Right cardiac atrium (tissue), 5 donors: Measurements from ENCODE around the gene METTL27. TPM values are rescaled to one million over a fixed set of nuclear protein-coding genes. Genes with fewer than 3 reads are reported as not detected.

ENCODE experiments used
- ATAC-seq, 2 donors: fragments of 200-7000 bp; cut with Tn5 transposase; one replicate each; pipeline versions ENCODE4 v1.8.0 to v1.9.1; 2020; ENCODE audit warnings: moderate library complexity in 2 of 2, mild to moderate bottlenecking in 1 of 2
- DNase-seq, 3 donors: peaks; one replicate each; pipeline ENCODE4 v3.0.0-alpha.2; 2020
- H3K27ac ChIP-seq: one replicate; pipeline ENCODE4 v1.5.1; 2013; ENCODE audit warnings: mild to moderate bottlenecking, low read length, control low read depth, moderate library complexity
- H3K27me3 ChIP-seq: one replicate; pipeline ENCODE4 v1.6.1; 2013; ENCODE audit not compliant: control insufficient read depth, insufficient read depth
- H3K4me1 ChIP-seq: one replicate; pipeline ENCODE4 v1.6.1; 2013; ENCODE audit warnings: low read length; ENCODE audit not compliant: control insufficient read depth, insufficient read depth
- H3K4me3 ChIP-seq: one replicate; pipeline ENCODE4 v1.5.1; 2013; ENCODE audit warnings: low read length, control low read depth
- H3K9me3 ChIP-seq: one replicate; pipeline ENCODE4 v1.6.1; 2013; ENCODE audit warnings: low read length; ENCODE audit not compliant: control insufficient read depth
- WGBS: extraction: QIAGEN DNeasy Blood & Tissue Kit; methylation state at CpG from one replicate; pipeline ENCODE4 v1.1.7; 2013; 5-methylcytosine and 5-hydroxymethylcytosine counted together
- intact Hi-C, 4 donors: fragments of 100-400 bp; cut with DNase I; formaldehyde crosslinking; loops; one replicate each; pipeline versions ENCODE4 v1.11.0 to v1.14.0; 2022 to 2023
- polyA plus RNA-seq: library from polyadenylated mRNA; stranded (reverse); fragments of 200-250 nt; gene quantifications from one replicate; pipeline ENCODE4 v1.2.3, GENCODE V29; 2013
- total RNA-seq, 4 donors: library from RNA; stranded (reverse); fragmentation: NEBNext Ultra II Directional; extraction: Animal tissue kit (Norgen Biotek cat#: 25700); gene quantifications; one replicate each; pipeline ENCODE4 v1.2.1, GENCODE V29; 2021
- donor health status: healthy with polysubstance abuse.
- donor health status: DM: no; HTN: yes; CAD: no.
- donor health status: DM: no; HTN: no; CAD: no.
- donor health status: DM: no; HTN: yes; CAD: no; lungs with severe emphysema.
- donor health status: DM: yes; HTN: yes; CAD: no.

The METTL27 gene
- total and polyA plus RNA-seq, 5 donors = 0.38 to 0.64 (median 0.51) TPM; not detected in 1

GRCh38 chr7:73881352-73882046, 39.2 kb upstream of the METTL27 start:
- intact Hi-C loops = loop anchor here in 1 of 4 donors (5.0 kb wide), 1 partner anchor 146 kb away; the partner anchor contains the start of gene ELN
- Histone ChIP-seq H3K27me3 (no peaks in the 10 kb centered on the region), H3K9me3 (no peaks in the 10 kb centered on the region), H3K4me1 (peaks cover 14% of the 10 kb centered on the region), H3K27ac (peak overlapping the region; percentile 61), H3K4me3 (no peak overlapping the region)
- whole genome bisulfite sequencing = 49% methylated on average over 5 of the region's 5 CpGs
- no peak for DNase-seq
- peak; percentile 21 to 60 for ATAC-seq

GRCh38 chr7:73880755-73881328, 38.5 kb upstream of the METTL27 start:
- peak overlapping the region; percentile 61 for H3K27ac ChIP-seq
- ATAC-seq = peak; percentile 14 to 16

GRCh38 chr7:73879977-73880681, 37.8 kb upstream of the METTL27 start:
- H3K27ac ChIP-seq = peak overlapping the region; percentile 49

More at GRCh38 chr7:73880755-73881328, 38.5 kb upstream of the METTL27 start:
- WGBS = 39% methylated on average over 13 of the region's 13 CpGs
- intact Hi-C loops = loop anchor here in 1 of 4 donors (5.0 kb wide), 1 partner anchor 146 kb away; the partner anchor contains the start of gene ELN
- Histone ChIP-seq H3K27me3 (no peaks in the 10 kb centered on the region), H3K9me3 (no peaks in the 10 kb centered on the region), H3K4me3 (no peak overlapping the region), H3K4me1 (peaks cover 10% of the 10 kb centered on the region)
- peak in 1 of 3 donors; percentile 71 for DNase-seq

GRCh38 chr7:73876973-73877372, 34.7 kb upstream of the METTL27 start:
- H3K4me1 ChIP-seq = peaks cover 8% of the 10 kb centered on the region
- WGBS = 80% methylated on average over 12 of the region's 12 CpGs
- H3K9me3 ChIP-seq = no peaks in the 10 kb centered on the region
- H3K27ac ChIP-seq = no peak overlapping the region
- ATAC-seq (no peak), DNase-seq (no peak)
- H3K27me3 ChIP-seq = no peaks in the 10 kb centered on the region
- H3K4me3 ChIP-seq = no peak overlapping the region
- intact Hi-C loops = no loop called here

More at GRCh38 chr7:73879977-73880681, 37.8 kb upstream of the METTL27 start:
- Histone ChIP-seq H3K4me3 (no peak overlapping the region), H3K27me3 (no peaks in the 10 kb centered on the region), H3K9me3 (no peaks in the 10 kb centered on the region), H3K4me1 (peaks cover 8% of the 10 kb centered on the region)
- intact Hi-C loops = loop anchor here in 1 of 4 donors (5.0 kb wide), 1 partner anchor 147 kb away; the partner anchor contains the start of gene ELN
- ATAC-seq (peak; percentile 76), DNase-seq (peak; percentile 80 to 88 (median 87))
- 40% methylated on average over 18 of the region's 18 CpGs for WGBS

GRCh38 chr7:73876361-73876760, 34.0 kb upstream of the METTL27 start:
- Histone ChIP-seq H3K4me3 (no peak overlapping the region), H3K4me1 (peaks cover 3% of the 10 kb centered on the region), H3K27me3 (no peaks in the 10 kb centered on the region), H3K27ac (no peak overlapping the region), H3K9me3 (no peaks in the 10 kb centered on the region)
- 97% methylated on average over 8 of the region's 8 CpGs for WGBS
- no peak for ATAC-seq
- DNase-seq = no peak
- intact Hi-C loops = no loop called here

GRCh38 chr7:73872056-73872908, 30.0 kb upstream of the METTL27 start:
- peak in 1 of 3 donors; percentile 65 for DNase-seq
- Histone ChIP-seq H3K27ac (no peak overlapping the region), H3K9me3 (no peaks in the 10 kb centered on the region), H3K27me3 (no peaks in the 10 kb centered on the region), H3K4me3 (no peak overlapping the region), H3K4me1 (no peaks in the 10 kb centered on the region)
- no peak for ATAC-seq
- 66% methylated on average over 13 of the region's 13 CpGs for WGBS
- intact Hi-C loops = no loop called here

- DNase-seq (peak in 2 of 3 donors; percentile 72 to 78), ATAC-seq (peak; percentile 14 to 33)
- Histone ChIP-seq H3K4me1 (no peaks in the 10 kb centered on the region), H3K9me3 (no peaks in the 10 kb centered on the region), H3K4me3 (no peak overlapping the region), H3K27ac (no peak overlapping the region), H3K27me3 (no peaks in the 10 kb centered on the region)
- 65% methylated on average over 20 of the region's 20 CpGs for WGBS
- intact Hi-C loops = no loop called here
These were observed 29.1 kb upstream of the METTL27 start for GRCh38 chr7:73871163-73872011.

GRCh38 chr7:73870041-73870492, 27.8 kb upstream of the METTL27 start:
- Histone ChIP-seq H3K27ac (no peak overlapping the region), H3K27me3 (no peaks in the 10 kb centered on the region), H3K9me3 (no peaks in the 10 kb centered on the region), H3K4me1 (no peaks in the 10 kb centered on the region), H3K4me3 (no peak overlapping the region)
- ATAC-seq (peak in 1 of 2 donors; percentile 28), DNase-seq (peak in 2 of 3 donors; percentile 73)
- intact Hi-C loops = no loop called here
- WGBS = 48% methylated on average over 15 of the region's 15 CpGs

- no peaks in the 10 kb centered on the region for H3K27me3 ChIP-seq
- peak in 1 of 3 donors; percentile 64 for DNase-seq
- 52% methylated on average over 24 of the region's 24 CpGs for WGBS
- ATAC-seq = peak; percentile 31 to 56
- no peaks in the 10 kb centered on the region for H3K4me1 ChIP-seq
- no peak overlapping the region for H3K4me3 ChIP-seq
- intact Hi-C loops = loop anchor here in 3 of 4 donors (5.0 to 10.0 kb wide), 3 partner anchors 158 to 533 kb away; partner anchors contain the start of gene ELN (in 3 of the 3)
- no peak overlapping the region for H3K27ac ChIP-seq
- no peaks in the 10 kb centered on the region for H3K9me3 ChIP-seq
These were observed 26.9 kb upstream of the METTL27 start for GRCh38 chr7:73869011-73869798.
